Thymus (tissue), 11 donors: Measurements from ENCODE around the gene CAMK1. TPM values are rescaled to one million over a fixed set of nuclear protein-coding genes. Genes with fewer than 3 reads are reported as not detected.

ENCODE experiments used
- DNase-seq, 9 donors: peaks; one replicate each; pipeline ENCODE4 v3.0.0-alpha.2; 2013; ENCODE audit warnings: low spot score in 9 of 9, low read depth in 6 of 9, missing footprints in 1 of 9
- H3K27ac ChIP-seq, 2 donors: one replicate each; pipeline ENCODE4 v1.5.1; 2013; ENCODE audit warnings: control low read depth in 1 of 2, low read depth in 1 of 2, low read length in 1 of 2, mild to moderate bottlenecking in 1 of 2, moderate library complexity in 1 of 2
- H3K27me3 ChIP-seq, 2 donors: one replicate each; pipeline ENCODE4 v1.5.1; 2013; ENCODE audit warnings: low read length in 1 of 2; ENCODE audit not compliant: control insufficient read depth in 2 of 2, insufficient read depth in 1 of 2
- H3K36me3 ChIP-seq, 2 donors: one replicate each; pipeline ENCODE4 v1.5.1; 2013; ENCODE audit warnings: low read length in 1 of 2, mild to moderate bottlenecking in 1 of 2, moderate library complexity in 1 of 2; ENCODE audit not compliant: control insufficient read depth in 2 of 2, insufficient read depth in 2 of 2
- H3K4me1 ChIP-seq, 2 donors: one replicate each; pipeline ENCODE4 v1.5.1; 2013; ENCODE audit warnings: low read length in 2 of 2; ENCODE audit not compliant: control insufficient read depth in 2 of 2, insufficient read depth in 2 of 2
- H3K4me3 ChIP-seq, 2 donors: one replicate each; pipeline ENCODE4 v1.5.1; 2013; ENCODE audit warnings: low read length in 2 of 2, control low read depth in 1 of 2, mild to moderate bottlenecking in 1 of 2
- H3K9me3 ChIP-seq, 2 donors: one replicate each; pipeline ENCODE4 v1.5.1; 2013; ENCODE audit warnings: low read length in 1 of 2, mild to moderate bottlenecking in 1 of 2; ENCODE audit not compliant: control insufficient read depth in 2 of 2, insufficient read depth in 1 of 2
- WGBS: extraction: QIAGEN DNeasy Blood & Tissue Kit; methylation state at CpG from one replicate; pipeline ENCODE4 v1.1.7; 2013; 5-methylcytosine and 5-hydroxymethylcytosine counted together
- polyA plus RNA-seq: library from polyadenylated mRNA; stranded (reverse); fragments of 200-250 nt; gene quantifications from one replicate; pipeline ENCODE4 v1.2.3, GENCODE V29; 2013
- total RNA-seq: library from RNA; stranded (reverse); fragments of 120-200 nt; gene quantifications from one replicate; pipeline ENCODE4 v1.2.4, GENCODE V29; 2013
- donor health status: healthy.

CAMK1 gene
- total and polyA plus RNA-seq, 2 donors, result 9.2 to 11.9 TPM

DNA sequence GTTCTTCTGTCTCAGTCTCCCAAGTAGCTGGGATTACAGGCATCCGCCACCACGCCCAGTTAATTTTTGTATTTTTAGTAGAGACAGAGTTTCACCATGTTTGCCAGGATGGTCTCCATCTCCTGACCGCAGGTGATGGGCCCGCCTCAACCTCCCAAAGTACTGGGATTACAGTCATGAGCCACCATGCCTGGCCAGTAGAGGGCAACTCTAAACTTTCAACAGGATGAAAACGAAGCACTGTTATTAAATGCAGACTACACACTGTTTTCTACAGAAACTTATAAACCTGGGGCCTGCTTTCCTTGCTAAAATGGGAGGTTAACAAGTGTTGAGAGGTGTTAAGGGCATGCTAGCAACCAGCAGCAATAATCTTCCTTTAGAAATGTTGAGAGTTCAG, 30.8 kb upstream of the CAMK1 start:
- no peak overlapping the region for H3K27ac ChIP-seq
- H3K36me3 ChIP-seq, result peaks cover 74 to 86% of the 10 kb centered on the region in 2 donors
- WGBS, result 97% methylated on average over 5 of the region's 5 CpGs
- H3K27me3 ChIP-seq, result no peaks in the 10 kb centered on the region
- peaks cover 0 to 3% of the 10 kb centered on the region in 2 donors for H3K4me1 ChIP-seq
- H3K4me3 ChIP-seq, result no peak overlapping the region
- no peak for DNase-seq
- H3K9me3 ChIP-seq, result no peaks in the 10 kb centered on the region

DNA sequence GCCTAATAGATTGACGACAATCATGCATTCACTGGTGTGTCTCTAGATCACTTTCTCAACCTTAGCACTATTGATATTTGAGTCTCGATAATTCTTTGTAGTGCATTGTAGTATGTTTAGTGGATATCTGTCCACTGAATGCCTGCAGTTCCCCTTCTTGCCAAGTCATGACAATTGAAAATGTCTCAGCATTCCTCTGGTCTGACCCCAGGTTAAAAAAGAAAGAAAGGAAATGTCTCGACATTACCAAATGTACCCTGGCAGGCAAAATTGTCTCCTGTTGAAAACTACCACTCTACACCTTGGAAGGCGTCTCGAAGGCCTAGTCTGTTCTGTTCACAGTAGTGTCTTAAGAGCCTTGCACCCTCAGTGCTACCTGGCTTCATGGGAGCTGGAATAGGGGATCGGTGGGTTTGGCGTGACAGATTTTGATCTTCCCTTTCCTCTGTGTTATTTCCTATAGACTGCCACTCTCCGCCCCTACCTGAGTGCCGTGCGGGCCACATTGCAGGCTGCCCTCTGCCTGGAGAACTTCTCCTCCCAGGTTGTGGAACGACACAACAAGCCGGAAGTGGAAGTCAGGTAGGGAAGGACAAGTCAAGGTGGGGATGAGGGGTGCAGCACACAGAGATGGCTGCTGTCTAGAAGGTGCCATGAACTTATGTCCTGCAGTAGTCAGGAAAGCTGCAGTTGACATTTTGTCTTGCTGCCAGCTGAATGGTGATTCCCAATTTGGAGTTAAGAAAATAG, 27.6 kb upstream of the CAMK1 start:
- Histone ChIP-seq H3K4me1 (peaks cover 7 to 13% of the 10 kb centered on the region in 2 donors), H3K4me3 (no peak overlapping the region), H3K27me3 (no peaks in the 10 kb centered on the region), H3K9me3 (no peaks in the 10 kb centered on the region), H3K36me3 (peaks cover 45 to 59% of the 10 kb centered on the region in 2 donors), H3K27ac (no peak overlapping the region)
- no peak for DNase-seq
- WGBS, result 98% methylated on average over 12 of the region's 12 CpGs

DNA sequence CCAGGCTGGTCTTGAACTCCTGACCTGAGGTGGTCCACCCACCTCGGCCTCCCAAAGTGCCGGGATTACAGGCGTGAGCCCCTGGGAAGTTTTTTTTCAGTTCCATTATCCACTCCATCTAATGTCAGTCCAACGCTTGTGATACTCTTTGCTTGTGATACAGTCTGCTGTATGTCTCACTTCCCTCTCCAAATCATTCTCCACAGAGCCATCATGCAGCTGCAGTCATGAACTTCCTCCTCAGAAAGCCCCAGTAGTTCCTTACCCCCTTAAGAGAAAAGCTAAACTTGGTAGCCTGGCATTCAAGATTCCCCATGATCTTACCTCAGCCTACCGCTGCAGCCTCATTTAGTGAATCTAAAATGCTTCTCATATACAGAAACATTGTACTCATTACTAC, 25.5 kb upstream of the CAMK1 start:
- peaks cover 35 to 43% of the 10 kb centered on the region in 2 donors for H3K36me3 ChIP-seq
- H3K4me3 ChIP-seq, result no peak overlapping the region
- H3K9me3 ChIP-seq, result peaks cover 0 to 1% of the 10 kb centered on the region in 2 donors
- peaks cover 15 to 24% of the 10 kb centered on the region in 2 donors for H3K4me1 ChIP-seq
- no peak for DNase-seq
- WGBS, result 96% methylated on average over 5 of the region's 5 CpGs
- H3K27me3 ChIP-seq, result no peaks in the 10 kb centered on the region
- H3K27ac ChIP-seq, result no peak overlapping the region

DNA sequence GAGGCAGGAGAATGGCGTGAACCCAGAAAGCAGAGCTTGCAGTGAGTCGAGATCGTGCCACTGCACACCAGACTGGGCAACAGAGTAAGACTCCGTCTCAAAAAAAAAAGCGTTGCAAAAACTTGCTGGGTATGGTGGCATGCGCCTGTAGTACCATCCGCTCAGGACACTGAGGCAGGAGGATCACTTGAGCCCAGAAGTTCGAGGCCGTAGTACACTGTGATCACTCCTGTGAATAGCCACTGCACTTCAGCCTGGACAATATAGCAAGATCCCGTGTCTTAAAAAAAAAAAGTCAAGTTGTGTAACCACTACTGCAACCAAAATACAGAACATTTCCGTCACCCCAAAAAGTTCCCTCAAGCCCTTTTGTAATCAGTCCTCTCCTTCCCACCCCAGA, 24.7 kb upstream of the CAMK1 start:
- DNase-seq, result no peak
- H3K9me3 ChIP-seq, result peaks cover 0 to 1% of the 10 kb centered on the region in 2 donors
- peaks cover 15 to 24% of the 10 kb centered on the region in 2 donors for H3K4me1 ChIP-seq
- H3K27ac ChIP-seq, result no peak overlapping the region
- no peak overlapping the region for H3K4me3 ChIP-seq
- no peaks in the 10 kb centered on the region for H3K27me3 ChIP-seq
- H3K36me3 ChIP-seq, result peaks cover 35 to 43% of the 10 kb centered on the region in 2 donors
- 98% methylated on average over 11 of the region's 11 CpGs for WGBS

DNA sequence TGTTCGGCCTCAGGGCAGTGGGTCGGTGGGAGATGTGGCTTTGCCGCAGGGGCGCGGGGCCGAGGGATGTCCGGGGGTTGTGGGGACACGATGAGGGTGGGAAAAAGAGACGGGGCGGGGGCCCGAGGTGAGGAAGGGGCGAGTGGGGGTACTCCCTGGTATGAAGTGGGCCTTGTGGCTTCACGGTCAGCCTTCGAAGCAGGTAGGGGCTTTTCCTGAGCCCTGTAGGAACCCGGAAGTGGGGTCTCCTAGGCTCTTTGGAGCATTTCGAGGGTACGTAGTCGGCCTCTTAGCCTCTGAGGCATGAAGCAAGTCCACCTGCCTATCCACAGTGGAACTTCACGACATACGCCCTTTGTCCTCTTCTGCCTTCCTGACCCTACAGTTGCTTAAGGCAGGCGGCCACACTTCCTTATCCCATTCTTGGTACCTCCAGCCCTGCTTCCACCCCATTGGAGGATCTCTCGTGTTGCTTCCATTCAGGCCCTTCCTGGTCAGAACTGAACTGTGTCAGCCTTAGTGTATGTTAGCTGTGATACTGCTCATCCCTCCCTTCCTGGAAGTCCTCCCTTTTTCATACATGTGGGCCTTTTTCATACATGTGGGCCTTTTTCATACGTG, 23.5 kb upstream of the CAMK1 start:
- no peaks in the 10 kb centered on the region for H3K27me3 ChIP-seq
- DNase-seq, result peak in 1 of 9 donors; percentile 53
- H3K27ac ChIP-seq, result peak overlapping the region; percentile 89 to 99
- peak overlapping the region; percentile 82 to 91 for H3K4me3 ChIP-seq
- peaks cover 32 to 37% of the 10 kb centered on the region in 2 donors for H3K36me3 ChIP-seq
- WGBS, result 2% methylated on average over 23 of the region's 23 CpGs
- peaks cover 15 to 24% of the 10 kb centered on the region in 2 donors for H3K4me1 ChIP-seq
- H3K9me3 ChIP-seq, result peaks cover 0 to 1% of the 10 kb centered on the region in 2 donors

DNA sequence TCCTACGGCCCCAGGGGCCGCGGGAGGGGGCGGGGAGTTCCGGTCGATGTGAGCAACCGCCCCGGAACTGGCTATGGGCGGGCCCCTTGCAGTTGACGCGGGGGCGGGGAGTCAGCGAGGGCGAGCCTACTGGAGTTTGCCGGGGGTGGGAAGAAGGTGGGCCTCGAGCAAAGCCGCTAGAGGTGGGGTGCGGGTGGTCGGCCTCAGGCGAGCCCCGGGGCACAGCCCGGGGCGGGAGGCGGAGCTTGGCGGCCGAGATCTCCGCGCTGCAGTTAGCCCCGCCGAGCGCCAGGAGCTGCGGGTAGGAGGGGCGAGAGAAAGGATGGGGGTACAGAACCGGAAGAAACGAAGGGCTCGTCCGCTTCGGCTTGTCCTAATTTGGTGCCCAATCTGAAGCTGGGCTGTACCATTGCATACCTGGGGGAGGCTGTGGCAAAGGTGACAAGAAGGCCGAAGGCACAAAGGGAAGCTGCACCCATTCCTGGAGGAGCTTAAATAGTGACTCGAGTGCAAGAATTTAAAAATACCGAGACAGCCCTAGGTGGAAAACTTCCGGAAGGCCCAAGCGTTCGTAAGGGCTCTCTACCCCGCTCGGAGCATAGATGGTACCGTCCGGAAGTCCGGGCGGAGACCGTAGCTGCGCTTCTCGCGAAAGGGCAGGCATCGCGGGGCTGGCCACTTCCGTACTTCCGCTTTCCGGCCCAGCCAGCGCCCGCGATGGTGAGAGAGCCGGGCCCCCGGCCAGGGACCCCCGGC, 22.8 kb upstream of the CAMK1 start, which contains the start of the genes ARPC4 and TADA3:
Gene ARPC4 (plus strand): TSS at position 678 of the 756 bp plus-strand sequence. CDS start 40 bp downstream, at position 718.
Gene TADA3 (minus strand): TSS at position 69 of the 756 bp plus-strand sequence. CDS start 1,007 bp downstream, outside the sequence.
- Histone ChIP-seq H3K27ac (peak within 1 kb of the TSS; percentile 89 to 99), H3K27me3 (no peaks in the 10 kb centered on the region), H3K4me1 (peaks cover 15 to 29% of the 10 kb centered on the region in 2 donors), H3K36me3 (peaks cover 32 to 34% of the 10 kb centered on the region in 2 donors), H3K9me3 (peaks cover 0 to 1% of the 10 kb centered on the region in 2 donors), H3K4me3 (peak within 1 kb of the TSS; percentile 82 to 91)
- under 1% methylated on average over 65 of the region's 65 CpGs for WGBS
- peak; percentile 88 to 98 (median 95) for DNase-seq

DNA sequence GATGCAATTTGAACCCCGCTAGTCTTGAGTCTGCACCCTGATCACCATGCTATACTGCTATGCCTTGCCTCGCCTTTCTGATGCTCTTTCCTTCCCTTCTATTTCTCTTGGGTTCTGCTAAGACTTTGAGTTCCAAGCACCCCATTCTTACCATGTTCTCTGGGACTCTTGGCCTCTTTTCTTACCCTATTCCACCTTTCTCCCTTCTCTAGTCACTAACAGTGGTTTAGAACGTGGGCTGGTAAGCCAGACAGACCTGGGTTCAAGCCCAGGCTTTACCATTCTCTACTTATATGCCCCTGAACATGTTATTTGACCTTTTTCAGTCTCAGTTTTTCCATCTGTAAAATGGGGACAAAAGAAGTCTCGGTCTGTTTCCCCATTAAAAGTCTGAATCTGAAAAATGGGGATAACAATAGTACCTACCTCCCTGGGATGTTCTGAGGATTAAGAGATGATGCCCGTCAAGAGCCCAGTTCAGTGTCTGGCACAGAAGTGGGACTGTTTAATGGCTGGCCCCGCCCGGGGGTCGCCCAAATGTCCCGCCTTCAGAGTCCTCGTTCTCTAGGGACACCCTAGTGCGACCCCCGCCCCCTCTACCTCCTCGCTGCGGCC, 22.1 kb upstream of the CAMK1 start:
- H3K4me3 ChIP-seq, result peak overlapping the region; percentile 82 to 91
- no peak for DNase-seq

DNA sequence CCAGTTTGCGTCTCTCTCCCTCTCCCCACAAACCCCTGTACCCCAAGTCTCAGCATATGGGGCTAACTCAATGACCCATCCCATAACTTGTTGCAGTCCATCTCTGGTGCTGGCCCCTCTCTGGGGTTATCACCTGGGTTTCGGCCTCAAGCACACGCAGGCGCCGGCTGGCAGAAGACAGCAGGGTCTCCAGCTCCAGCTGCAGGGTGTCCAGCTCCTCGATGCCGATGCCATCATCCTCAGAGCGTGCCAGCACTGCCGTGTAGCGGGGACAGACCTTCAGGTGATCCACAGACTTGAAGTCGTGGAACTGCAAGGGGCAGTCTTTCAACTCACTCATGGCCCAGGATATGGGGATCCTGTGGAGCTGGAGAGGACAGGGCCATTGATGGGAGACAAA, 21.4 kb upstream of the CAMK1 start:
- Histone ChIP-seq H3K4me1 (peaks cover 15 to 27% of the 10 kb centered on the region in 2 donors), H3K27ac (peak overlapping the region in 1 of 2 donors; percentile 25), H3K4me3 (no peak overlapping the region)

More for the DNA sequence above, 22.1 kb upstream of the CAMK1 start:
- Histone ChIP-seq H3K4me1 (peaks cover 15 to 30% of the 10 kb centered on the region in 2 donors), H3K9me3 (peaks cover 0 to 1% of the 10 kb centered on the region in 2 donors), H3K27me3 (no peaks in the 10 kb centered on the region), H3K36me3 (peaks cover 30 to 31% of the 10 kb centered on the region in 2 donors), H3K27ac (peak overlapping the region; percentile 89 to 99)
- WGBS, result 16% methylated on average over 14 of the region's 14 CpGs

More for the DNA sequence above, 21.4 kb upstream of the CAMK1 start:
- Histone ChIP-seq H3K36me3 (peaks cover 33 to 36% of the 10 kb centered on the region in 2 donors), H3K9me3 (peaks cover 0 to 1% of the 10 kb centered on the region in 2 donors), H3K27me3 (no peaks in the 10 kb centered on the region)
- no peak for DNase-seq
- 99% methylated on average over 11 of the region's 11 CpGs for WGBS
